Measurements from ENCODE around the gene CTCF. TPM values are rescaled to one million over a fixed set of nuclear protein-coding genes. Genes with fewer than 3 reads are reported as not detected.

CTCF gene
- total RNA-seq, 1 experiment from 2014 or later, result 33.1 TPM

DNA sequence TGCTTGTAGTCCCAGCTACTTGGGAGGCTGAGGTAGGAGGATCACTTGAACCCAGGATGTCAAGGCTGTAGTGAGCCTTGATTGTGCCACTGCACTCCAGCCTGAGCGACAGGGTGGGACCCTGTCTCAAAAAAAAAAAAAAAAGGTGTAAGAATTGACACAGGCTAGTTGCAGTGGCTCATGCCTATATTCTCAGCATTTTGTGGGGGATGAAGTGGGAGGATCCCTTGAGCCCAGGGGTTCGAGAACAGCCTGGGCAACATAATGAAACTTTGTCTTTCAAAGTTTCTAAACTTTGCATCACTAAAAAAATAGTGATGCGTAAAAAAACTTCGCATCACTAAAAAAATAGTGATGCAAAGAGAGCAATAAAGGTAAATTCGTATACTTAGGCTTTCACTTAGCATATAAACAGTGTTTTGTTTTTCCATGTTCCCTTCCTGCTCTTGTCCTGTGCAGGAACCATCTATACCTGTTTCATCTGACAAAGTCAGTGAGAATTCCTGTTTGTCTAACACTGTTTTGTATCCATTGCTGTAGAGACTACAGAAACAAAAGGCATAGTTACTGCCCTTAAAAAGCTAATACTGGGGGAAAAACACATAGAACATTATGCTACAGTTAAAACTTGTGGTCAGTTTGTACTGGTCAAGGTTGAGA is 32.1 kb downstream of the CTCF start:
- BruUV-seq (replicated peaks), result no TSS peak
- no peak for DNase-seq (ENCODE audit: low read depth, low spot score)
- ChIA-PET CTCF (no interaction called here), POLR2A (interaction anchor here (0.6 kb wide), 1 partner anchor 12 kb away, joined by 7 read pairs; no protein-coding TSS in a partner anchor)
- Histone ChIP-seq H3K4me3 (ENCODE audit: low read depth in 2 of 2, low read length in 2 of 2) (no peak overlapping the region), H3K4me1 (ENCODE audit: control insufficient read depth, insufficient read depth, low read length) (no peaks in the 10 kb centered on the region), H3K36me3 (ENCODE audit: control insufficient read depth, insufficient read depth, low read length) (no peaks in the 10 kb centered on the region), H3K27me3 (ENCODE audit: control insufficient read depth, insufficient read depth, low read length) (no peaks in the 10 kb centered on the region), H3K27ac (ENCODE audit: low read length) (no peak overlapping the region), H3K9me3 (ENCODE audit: control insufficient read depth, insufficient read depth, low read depth, low read length) (no peaks in the 10 kb centered on the region)
- TF ChIP-seq TCF7L2 (IDR thresholded peaks at IDR 0.05; ENCODE audit: low read depth, low read length), result no peak
- TF ChIP-seq POLR2AphosphoS5 (IDR thresholded peaks at IDR 0.05; ENCODE audit: low read depth, low read length), result no peak
- no peak for TF ChIP-seq REST (IDR thresholded peaks at IDR 0.05; ENCODE audit: insufficient read depth in 1 of 2, low read depth in 2 of 2, low read length in 1 of 2)
- TF ChIP-seq, protein P1, sequence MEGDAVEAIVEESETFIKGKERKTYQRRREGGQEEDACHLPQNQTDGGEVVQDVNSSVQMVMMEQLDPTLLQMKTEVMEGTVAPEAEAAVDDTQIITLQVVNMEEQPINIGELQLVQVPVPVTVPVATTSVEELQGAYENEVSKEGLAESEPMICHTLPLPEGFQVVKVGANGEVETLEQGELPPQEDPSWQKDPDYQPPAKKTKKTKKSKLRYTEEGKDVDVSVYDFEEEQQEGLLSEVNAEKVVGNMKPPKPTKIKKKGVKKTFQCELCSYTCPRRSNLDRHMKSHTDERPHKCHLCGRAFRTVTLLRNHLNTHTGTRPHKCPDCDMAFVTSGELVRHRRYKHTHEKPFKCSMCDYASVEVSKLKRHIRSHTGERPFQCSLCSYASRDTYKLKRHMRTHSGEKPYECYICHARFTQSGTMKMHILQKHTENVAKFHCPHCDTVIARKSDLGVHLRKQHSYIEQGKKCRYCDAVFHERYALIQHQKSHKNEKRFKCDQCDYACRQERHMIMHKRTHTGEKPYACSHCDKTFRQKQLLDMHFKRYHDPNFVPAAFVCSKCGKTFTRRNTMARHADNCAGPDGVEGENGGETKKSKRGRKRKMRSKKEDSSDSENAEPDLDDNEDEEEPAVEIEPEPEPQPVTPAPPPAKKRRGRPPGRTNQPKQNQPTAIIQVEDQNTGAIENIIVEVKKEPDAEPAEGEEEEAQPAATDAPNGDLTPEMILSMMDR (IDR thresholded peaks at IDR 0.05), result no peak
- TF ChIP-seq SIN3A (IDR thresholded peaks at IDR 0.05; ENCODE audit: borderline replicate concordance, insufficient read depth, low read depth, low read length), result no peak
- in situ Hi-C loops (cut with HindIII; ENCODE audit: low pct_unique_long_range_greater_than_20kb, low sequenced_read_pairs), result no loop called here
- intact Hi-C loops (cut with micrococcal nuclease; ENCODE audit: unreplicated experiment), result no loop called here
- ATAC-seq, result no peak

- H3K27me3 ChIP-seq (ENCODE audit: control insufficient read depth, insufficient read depth, low read length), result no peaks in the 10 kb centered on the region
- ChIA-PET POLR2A (interaction anchor here (0.6 kb wide), 1 partner anchor 12 kb away, joined by 7 read pairs; no protein-coding TSS in a partner anchor), CTCF (no interaction called here)
- no peaks in the 10 kb centered on the region for H3K36me3 ChIP-seq (ENCODE audit: control insufficient read depth, insufficient read depth, low read length)
- H3K27ac ChIP-seq (ENCODE audit: low read length), result no peak overlapping the region
- intact Hi-C loops (cut with micrococcal nuclease; ENCODE audit: unreplicated experiment) (no loop called here), in situ Hi-C loops (cut with HindIII; ENCODE audit: low pct_unique_long_range_greater_than_20kb, low sequenced_read_pairs) (no loop called here)
- BruUV-seq (replicated peaks), result no TSS peak
- no peaks in the 10 kb centered on the region for H3K9me3 ChIP-seq (ENCODE audit: control insufficient read depth, insufficient read depth, low read depth, low read length)
- no peak for DNase-seq (ENCODE audit: low read depth, low spot score)
- no peak overlapping the region for H3K4me3 ChIP-seq (ENCODE audit: low read depth in 2 of 2, low read length in 2 of 2)
- H3K4me1 ChIP-seq (ENCODE audit: control insufficient read depth, insufficient read depth, low read length), result no peaks in the 10 kb centered on the region
- ATAC-seq, result no peak
- TF ChIP-seq POLR2AphosphoS5 (IDR thresholded peaks at IDR 0.05; ENCODE audit: low read depth, low read length) (no peak), REST (IDR thresholded peaks at IDR 0.05; ENCODE audit: insufficient read depth in 1 of 2, low read depth in 2 of 2, low read length in 1 of 2) (no peak)
- TF ChIP-seq, protein P1 (IDR thresholded peaks at IDR 0.05), result no peak
Observed at GRCh38 chr16:67594956-67595355, 32.6 kb downstream of the CTCF start.

All from Panc1 (cell line).